K562 (cell line): ENCODE results near the gene SMG9. TPM values are rescaled to one million over a fixed set of nuclear protein-coding genes. Genes with fewer than 3 reads are reported as not detected.

Source experiments
- ATAC-seq: fragments of 200-7000 bp; cut with Tn5 transposase; 3 replicates; pipeline ENCODE4 v1.9.1; 2020; ENCODE audit warnings: moderate library complexity
- Bru-seq: library from RNA; stranded (reverse); fragments of 400-500 nt; gene quantifications from one replicate; lab custom pipeline; 2021; lab: Mats Ljungman, UMichigan
- BruChase-seq, 2 experiments: library from RNA; stranded (reverse); fragments of 400-500 nt; gene quantifications; one replicate each; lab custom pipeline; 2021; lab: Mats Ljungman, UMichigan
- BruUV-seq: library from RNA; stranded (reverse); fragments of 400-500 nt; replicated peaks from 2 replicates; lab custom pipeline; 2021; lab: Mats Ljungman, UMichigan
- CTCF ChIA-PET: fragments of 300-600 bp; formaldehyde crosslinking; extraction: SDS; loops from one replicate; lab custom pipeline; 2021; ENCODE audit warnings: low intra/inter-chr PET ratio; lab: Yijun Ruan, JAX
- POLR2A ChIA-PET: fragments of 300-600, 350-650 bp; sonication (Branson Sonifier 250); formaldehyde crosslinking; extraction: SDS; loops from one replicate; lab custom pipeline; 2021; ENCODE audit warnings: antibody characterized with exemption, inconsistent platforms; lab: Yijun Ruan, JAX
- DNase-seq, 4 experiments: peaks; one replicate each; pipeline versions ENCODE4 v3.0.0 to v3.0.0-alpha.2; 2011 to 2018; ENCODE audit warnings: low spot score in 3 of 4, mixed read lengths in 3 of 4; ENCODE audit errors: extremely low read depth in 1 of 4
- FAIRE-seq: peaks from 2 replicates; lab custom pipeline; 2011; peaks lifted over from hg19 to GRCh38; lab: Jason Lieb, UNC
- H2AFZ ChIP-seq: 2 replicates; pipeline ENCODE4 v1.6.0; 2011; ENCODE audit warnings: low read depth, low read length, control low read depth, inconsistent platforms
- H3K27ac ChIP-seq: fragments of 200-600 bp; 3 replicates; pipeline ENCODE4 v1.8.0; 2011; ENCODE audit warnings: low read depth, mild to moderate bottlenecking, control low read depth, inconsistent platforms, low read length, moderate library complexity, mixed read lengths; ENCODE audit errors: extremely low read depth
- H3K27me3 ChIP-seq, 2 experiments: fragments of 300-600 bp in 1 of 2; 2 replicates in 1 of 2; 3 replicates in 1 of 2; pipeline versions ENCODE4 v1.6.0 to v1.8.0; 2011; ENCODE audit warnings: inconsistent platforms in 2 of 2, low read length in 2 of 2, mild to moderate bottlenecking in 1 of 2, mixed read lengths in 1 of 2, moderate library complexity in 1 of 2; ENCODE audit not compliant: control insufficient read depth in 2 of 2, insufficient read depth in 2 of 2
- H3K36me3 ChIP-seq: fragments of 300-600 bp; 3 replicates; pipeline ENCODE4 v1.8.0; 2011; ENCODE audit warnings: mild to moderate bottlenecking, low read length, inconsistent platforms; ENCODE audit not compliant: control insufficient read depth, insufficient read depth
- H3K4me1 ChIP-seq, 2 experiments: fragments of 200-600 bp in 1 of 2; replicated peaks in 1 of 2; 2 replicates in 1 of 2; 3 replicates in 1 of 2; pipeline versions ENCODE4 v1.5.1 to v1.8.0; 2011; ENCODE audit warnings: inconsistent platforms in 2 of 2, low read length in 2 of 2, mild to moderate bottlenecking in 1 of 2, mixed read lengths in 1 of 2, moderate library complexity in 1 of 2; ENCODE audit not compliant: control insufficient read depth in 2 of 2, insufficient read depth in 2 of 2
- H3K4me2 ChIP-seq: 2 replicates; pipeline ENCODE4 v1.6.1; 2011; ENCODE audit warnings: low read length, control low read depth, inconsistent platforms, mixed read lengths; ENCODE audit not compliant: insufficient read depth
- H3K4me3 ChIP-seq: fragments of 200-600 bp; sonication (generic), shearing (Covaris generic); 2 replicates; pipeline ENCODE4 v1.5.1; 2016; ENCODE audit warnings: control low read depth, inconsistent platforms
- H3K79me2 ChIP-seq: fragments of 200-600 bp; 3 replicates; pipeline ENCODE4 v1.8.0; 2011; ENCODE audit warnings: low read length, inconsistent platforms; ENCODE audit not compliant: control insufficient read depth, insufficient read depth
- H3K9ac ChIP-seq, 2 experiments: 2 replicates each; pipeline versions ENCODE4 v1.6.0 to v1.6.1; 2011; ENCODE audit warnings: low read depth in 2 of 2, low read length in 2 of 2, control low read depth in 1 of 2, inconsistent platforms in 1 of 2, mild to moderate bottlenecking in 1 of 2, mixed read lengths in 1 of 2; ENCODE audit not compliant: insufficient read depth in 1 of 2
- H3K9me1 ChIP-seq: one replicate; pipeline ENCODE4 v1.6.0; 2011; ENCODE audit warnings: inconsistent platforms, mild to moderate bottlenecking, low read length, moderate library complexity; ENCODE audit not compliant: control insufficient read depth, insufficient read depth
- H3K9me3 ChIP-seq: replicated peaks from 2 replicates; pipeline ENCODE4 v1.5.1; 2011; ENCODE audit warnings: low read depth, low read length, inconsistent platforms; ENCODE audit not compliant: control insufficient read depth, insufficient read depth
- H4K20me1 ChIP-seq: replicated peaks from 2 replicates; pipeline ENCODE4 v1.6.1; 2011; ENCODE audit warnings: low read length, inconsistent platforms, mixed read lengths; ENCODE audit not compliant: control insufficient read depth, insufficient read depth
- ADNP ChIP-seq: fragments of 200-800 bp; sonication (Bioruptor generic); IDR thresholded peaks from 2 replicates; pipeline ENCODE4 v1.6.1; 2016; ENCODE audit warnings: missing genetic modification characterization, missing compliant biosample characterization
- ATF6 ChIP-seq: sonication (generic); formaldehyde crosslinking; IDR thresholded peaks from 2 replicates; pipeline ENCODE4 v1.4.0; 2020; ENCODE audit warnings: mild to moderate bottlenecking, missing genetic modification reagents
- CCNT2 ChIP-seq: IDR thresholded peaks from 2 replicates; pipeline ENCODE4 v1.6.1; 2011; ENCODE audit warnings: borderline replicate concordance, low read depth, mild to moderate bottlenecking, moderate library complexity, mixed read lengths, low read length; ENCODE audit not compliant: insufficient read length; ENCODE audit errors: extremely low read depth
- DLX4 ChIP-seq: fragments of 250-450 bp; sonication (Bioruptor Pico); IDR thresholded peaks from 2 replicates; pipeline ENCODE4 v1.6.1; 2021; ENCODE audit warnings: mild to moderate bottlenecking
- GTF2A2 ChIP-seq: IDR thresholded peaks from 2 replicates; pipeline ENCODE4 v1.6.1; 2016; ENCODE audit warnings: mild to moderate bottlenecking, missing genetic modification characterization, missing compliant biosample characterization
- KLF10 ChIP-seq: fragments of 250-450 bp; sonication (Bioruptor Pico); IDR thresholded peaks from 2 replicates; pipeline ENCODE4 v1.6.1; 2021; ENCODE audit warnings: matching md5 sums
- LARP7 ChIP-seq: fragments of 450-650 bp; IDR thresholded peaks from 2 replicates; pipeline ENCODE4 v1.6.1; 2016
- NELFE ChIP-seq: IDR thresholded peaks from 2 replicates; pipeline ENCODE4 v1.6.1; 2011; ENCODE audit warnings: mild to moderate bottlenecking; ENCODE audit not compliant: insufficient read depth, insufficient read length
- NFE2L1 ChIP-seq: fragments of 450-650 bp; IDR thresholded peaks from 2 replicates; pipeline ENCODE4 v1.6.1; 2016; ENCODE audit warnings: missing genetic modification characterization, low read depth, mild to moderate bottlenecking, missing compliant biosample characterization, moderate library complexity, borderline replicate concordance
- PHF21A ChIP-seq: fragments of 450-650 bp; IDR thresholded peaks from 2 replicates; pipeline ENCODE4 v1.6.1; 2017; ENCODE audit warnings: low read depth, borderline replicate concordance
- RBM25 ChIP-seq: fragments of 200-400 bp; formaldehyde crosslinking; IDR thresholded peaks from 2 replicates; pipeline ENCODE4 v1.6.1; 2018; ENCODE audit warnings: low read length, low read depth, moderate library complexity; ENCODE audit not compliant: severe bottlenecking
- SOX6 ChIP-seq: fragments of 450-650 bp; IDR thresholded peaks from 2 replicates; pipeline ENCODE4 v1.6.1; 2014; ENCODE audit warnings: mild to moderate bottlenecking
- SRSF1 ChIP-seq: fragments of 200-400 bp; formaldehyde crosslinking; IDR thresholded peaks from 2 replicates; pipeline ENCODE4 v1.6.1; 2017; ENCODE audit warnings: mild to moderate bottlenecking, low read depth, low read length, moderate library complexity
- ZFP1 ChIP-seq: fragments of 450-650 bp; formaldehyde crosslinking; IDR thresholded peaks from 2 replicates; pipeline ENCODE4 v1.4.0; 2020; ENCODE audit warnings: mild to moderate bottlenecking, mixed read lengths
- WGBS: fragments of 100-300 bp; shearing (Covaris generic); methylation state at CpG from one replicate; pipeline ENCODE4 v1.1.6; 2016; ENCODE audit warnings: low coverage, mixed read lengths; ENCODE audit not compliant: insufficient coverage; ENCODE audit errors: missing lambda C conversion rate; 5-methylcytosine and 5-hydroxymethylcytosine counted together
- in situ Hi-C: fragments of 300-500 bp; cut with MboI; formaldehyde crosslinking; loops from 4 replicates; pipeline ENCODE4 v1.15.0; 2018; ENCODE audit warnings: inconsistent platforms, mixed read lengths
- intact Hi-C: fragments of 100-400 bp; cut with micrococcal nuclease; formaldehyde crosslinking; loops from 2 replicates; pipeline ENCODE4 v1.14.2; 2022
- long read RNA-seq, 3 experiments: library from polyadenylated mRNA in 2 of 3; library from RNA in 1 of 3; unstranded in 2 of 3; stranded (forward) in 1 of 3; transcript quantifications; one replicate each; pipeline ENCODE4 v2.0.0, GENCODE V29; 2019 to 2022
- polyA minus RNA-seq, 3 experiments: library from RNA; depleted of rRNA, polyadenylated mRNA; stranded (reverse); fragments of >200 nt; gene quantifications; 2 replicates each; pipeline ENCODE4 v1.2.3, GENCODE V29; 2011
- polyA plus RNA-seq, 8 experiments: library from polyadenylated mRNA; depleted of rRNA in 4 of 8; stranded (reverse) in 5 of 8; unstranded in 3 of 8; fragments of >200 nt; fragmentation: Nextera tagmentation in 2 of 8; fragmentation: Illumina TruSeq in 1 of 8; extraction: Ambion mirVana in 2 of 8; extraction: Trizol in 1 of 8; gene quantifications; 2 replicates each; pipeline versions ENCODE4 v1.2.1 to v1.2.3, GENCODE V29; 2011 to 2014; ENCODE audit warnings: inconsistent platforms in 1 of 8, missing spikeins in 1 of 8
- total RNA-seq, 7 experiments: library from RNA; depleted of rRNA in 6 of 7; stranded (reverse); fragments of >200 nt in 6 of 7; fragmentation: Illumina TruSeq in 2 of 7; extraction: Trizol in 2 of 7; gene quantifications; 2 replicates each; pipeline versions ENCODE4 v1.2.1 to v1.2.3, GENCODE V29; 2011 to 2021; ENCODE audit warnings: low replicate concordance in 1 of 7

The SMG9 gene
- total RNA-seq (2011; cell fraction: chromatin; rRNA removed; ENCODE audit: low replicate concordance): 85.7 and 122 TPM in 2 replicates
- total RNA-seq (2011; cell fraction: nucleolus; rRNA removed): 58.7 and 72.8 TPM in 2 replicates
- 73.1 and 75.7 TPM in 2 replicates for total RNA-seq (2011; cell fraction: nucleoplasm; rRNA removed)
- 38.6 and 40.2 TPM in 2 replicates for total RNA-seq (2014; rRNA removed)
- total RNA-seq (2014; rRNA removed; fragmentation: Illumina TruSeq; extraction: Trizol): 17.2 and 21.8 TPM in 2 replicates
- 39.6 and 40.4 TPM in 2 replicates for total RNA-seq (2015; rRNA removed; fragmentation: Illumina TruSeq; extraction: Trizol)
- 79.7 and 86.1 TPM in 2 replicates for total RNA-seq (2021)
- 17.7 and 53.5 TPM in 2 replicates for polyA plus RNA-seq (2011; rRNA removed)
- polyA plus RNA-seq (2011; cell fraction: cytosol; rRNA removed): 27.4 and 31.8 TPM in 2 replicates
- 122 and 124 TPM in 2 replicates for polyA plus RNA-seq (2011; cell fraction: nucleus; rRNA removed)
- polyA plus RNA-seq (2012): 34.7 and 52.6 TPM in 2 replicates
- polyA plus RNA-seq (2014; fragmentation: Illumina TruSeq; extraction: Trizol): 53.6 and 61.0 TPM in 2 replicates
- polyA plus RNA-seq (2014; fragmentation: Nextera tagmentation; extraction: Ambion mirVana): 1 to 10 TPM; 1.7 to 3.9 TPM
- polyA plus RNA-seq (2014; rRNA removed): 46.1 and 49.1 TPM in 2 replicates
- 14.1 and 14.6 TPM in 2 replicates for polyA minus RNA-seq (2011; rRNA and poly(A)+ RNA removed)
- polyA minus RNA-seq (2011; cell fraction: cytosol; rRNA and poly(A)+ RNA removed): 23.5 and 24.0 TPM in 2 replicates
- polyA minus RNA-seq (2011; cell fraction: nucleus; rRNA and poly(A)+ RNA removed): 18.7 and 33.0 TPM in 2 replicates
- Bru-seq, nascent RNA: percentile 74 among the genes with signal in this experiment
- percentile 78 among the genes with signal in this experiment for BruChase-seq, experiment 1, labeled RNA remaining after a 2-hour chase
- BruChase-seq, experiment 2, labeled RNA remaining after a 6-hour chase: percentile 83 among the genes with signal in this experiment
- long read RNA-seq, experiment 1, full-length matches to known transcripts: 11 of 91 reads
- long read RNA-seq, experiment 1, partial matches to known transcripts: 60 of 91 reads
- long read RNA-seq, experiment 1, other reads (novel, unspliced or antisense): 20 of 91 reads
- long read RNA-seq, experiment 2, full-length matches to known transcripts: 44 of 67 reads
- long read RNA-seq, experiment 2, partial matches to known transcripts: 14 of 67 reads
- long read RNA-seq, experiment 2, other reads (novel, unspliced or antisense): 9 of 67 reads
- long read RNA-seq, experiment 3, full-length matches to known transcripts: 5 of 13 reads
- long read RNA-seq, experiment 3, partial matches to known transcripts: 6 of 13 reads
- long read RNA-seq, experiment 3, other reads (novel, unspliced or antisense): 2 of 13 reads

GRCh38 chr19:43754503-43755255 lies at the start of gene SMG9:
Gene SMG9 (minus strand): TSS chr19:43754962. CDS start chr19:43750741, 4,221 bp downstream.
- ChIA-PET POLR2A (interaction anchor here (0.6 to 8.6 kb wide), 8 partner anchors 9 to 86 kb away, joined by 3 to 71 read pairs (median 4); no protein-coding TSS in a partner anchor), CTCF (interaction anchor here (0.7 to 1.6 kb wide), 2 partner anchors 20 to 31 kb away, joined by 3 read pairs; no protein-coding TSS in a partner anchor)
- DNase-seq (peak; percentile 97 to 98 (median 97)), FAIRE-seq (peak; percentile 90), ATAC-seq (peak; percentile 90)
- Histone ChIP-seq H3K9ac (peak within 1 kb of the TSS; percentile 99 to 100), H3K36me3 (peaks cover 37% of the 10 kb centered on the region), H3K9me1 (no peaks in the 10 kb centered on the region), H3K4me1 (peaks cover 40 to 41% of the 10 kb centered on the region in 2 experiments), H3K9me3 (no peaks in the 10 kb centered on the region), H4K20me1 (no peaks in the 10 kb centered on the region), H3K27ac (peak within 1 kb of the TSS; percentile 100), H3K4me2 (peak within 1 kb of the TSS; percentile 93), H3K79me2 (peaks cover 54% of the 10 kb centered on the region), H3K27me3 (no peaks in the 10 kb centered on the region), H2AFZ (peak within 1 kb of the TSS; percentile 95), H3K4me3 (peak within 1 kb of the TSS; percentile 70)
- in situ Hi-C loops (no loop called here), intact Hi-C loops (no loop called here)
- WGBS: under 1% methylated on average over 37 of the region's 79 CpGs
- BruUV-seq: no TSS peak
- TF ChIP-seq LARP7 (no peak), PHF21A (no peak), CCNT2 (peak; percentile 75), NELFE (no peak), DLX4 (CRISPR knock-in tag) (no peak), SOX6 (peak; percentile 40; the same call in 1 of the 2 replicates), SRSF1 (no peak), ADNP (tag) (no peak), RBM25 (peak; percentile 92), ZFP1 (CRISPR knock-in tag) (no peak), NFE2L1 (no peak), KLF10 (CRISPR knock-in tag) (no peak), GTF2A2 (tag) (no peak), ATF6 (CRISPR knock-in tag) (no peak)
